H1 (cell line): ENCODE measurements around the gene CPSF7. TPM values are rescaled to one million over a fixed set of nuclear protein-coding genes. Genes with fewer than 3 reads are reported as not detected.

Experiments
- CTCF ChIA-PET: fragments of 300-600 bp; sonication (Branson Sonifier 250); formaldehyde crosslinking; loops from one replicate; lab custom pipeline; 2021; ENCODE audit not compliant: partially characterized antibody; lab: Charles Lee
- POLR2A ChIA-PET: fragments of 300-600 bp; sonication (Branson Sonifier 250); formaldehyde crosslinking; loops from one replicate; lab custom pipeline; 2021; ENCODE audit warnings: inconsistent platforms; ENCODE audit not compliant: partially characterized antibody; lab: Charles Lee
- DNase-seq, 2 experiments: peaks; one replicate each; pipeline versions ENCODE4 v3.0.0 to v3.0.0-alpha.2; 2010 to 2022; ENCODE audit warnings: low spot score in 2 of 2, low read depth in 1 of 2, mixed read lengths in 1 of 2
- FAIRE-seq: peaks from 2 replicates; lab custom pipeline; 2011; peaks lifted over from hg19 to GRCh38; lab: Jason Lieb, UNC
- H2AFZ ChIP-seq: 2 replicates; pipeline ENCODE4 v1.8.1; 2012; ENCODE audit warnings: low read length, inconsistent platforms
- H2AK5ac ChIP-seq: 2 replicates; pipeline ENCODE4 v1.6.1; 2013; ENCODE audit warnings: low read depth, low read length
- H2BK120ac ChIP-seq: replicated peaks from 2 replicates; pipeline ENCODE3; 2013; ENCODE audit warnings: low read depth, low read length, inconsistent platforms
- H2BK12ac ChIP-seq: 2 replicates; pipeline ENCODE4 v1.6.1; 2013; ENCODE audit warnings: low read depth, low read length
- H2BK15ac ChIP-seq: 2 replicates; pipeline ENCODE4 v1.6.1; 2013; ENCODE audit warnings: low read length
- H2BK20ac ChIP-seq: 2 replicates; pipeline ENCODE4 v1.6.1; 2013; ENCODE audit warnings: low read length
- H2BK5ac ChIP-seq: 2 replicates; pipeline ENCODE4 v1.6.1; 2013; ENCODE audit warnings: low read depth, low read length
- H3K14ac ChIP-seq: 2 replicates; pipeline ENCODE4 v1.6.1; 2013; ENCODE audit warnings: inconsistent platforms; ENCODE audit not compliant: insufficient read length
- H3K18ac ChIP-seq: 2 replicates; pipeline ENCODE4 v1.6.1; 2013; ENCODE audit warnings: low read length; ENCODE audit errors: extremely low read depth
- H3K23ac ChIP-seq: 2 replicates; pipeline ENCODE4 v1.6.1; 2013; ENCODE audit warnings: inconsistent platforms; ENCODE audit not compliant: insufficient read length
- H3K23me2 ChIP-seq: 2 replicates; pipeline ENCODE4 v1.6.1; 2013; ENCODE audit warnings: low read depth, low read length
- H3K27ac ChIP-seq: 2 replicates; pipeline ENCODE4 v1.6.1; 2011; ENCODE audit warnings: low read depth, low read length, inconsistent platforms
- H3K27me3 ChIP-seq, 4 experiments: replicated peaks in 1 of 4; 1 replicate in 1 of 4; 2 replicates in 3 of 4; pipeline versions ENCODE4 v1.6.1 to v1.8.1; 2011 to 2013; ENCODE audit warnings: low read length in 3 of 4, mild to moderate bottlenecking in 3 of 4, inconsistent platforms in 2 of 4, mixed read lengths in 2 of 4, moderate library complexity in 1 of 4; ENCODE audit not compliant: control insufficient read depth in 3 of 4, insufficient read depth in 3 of 4; ENCODE audit errors: extremely low read depth in 1 of 4
- H3K36me3 ChIP-seq, 4 experiments: 2 replicates each; pipeline versions ENCODE4 v1.6.1 to v1.8.1; 2011 to 2013; ENCODE audit warnings: mild to moderate bottlenecking in 4 of 4, low read length in 3 of 4, moderate library complexity in 2 of 4, control low read depth in 1 of 4, inconsistent platforms in 1 of 4; ENCODE audit not compliant: insufficient read depth in 4 of 4, control insufficient read depth in 2 of 4
- H3K4ac ChIP-seq: replicated peaks from 2 replicates; pipeline ENCODE3; 2013; ENCODE audit warnings: low read length, low read depth, mixed read lengths, inconsistent platforms; ENCODE audit not compliant: insufficient read length
- H3K4me1 ChIP-seq, 4 experiments: replicated peaks in 1 of 4; 1 replicate in 1 of 4; 2 replicates in 3 of 4; pipeline versions ENCODE4 v1.6.1 to v1.8.1; 2011 to 2013; ENCODE audit warnings: low read length in 3 of 4, inconsistent platforms in 2 of 4, mixed read lengths in 1 of 4; ENCODE audit not compliant: insufficient read depth in 4 of 4, control insufficient read depth in 3 of 4
- H3K4me2 ChIP-seq, 2 experiments: 2 replicates each; pipeline versions ENCODE4 v1.6.1 to v1.8.1; 2011 to 2013; ENCODE audit warnings: low read depth in 2 of 2, low read length in 2 of 2, control low read depth in 1 of 2, inconsistent platforms in 1 of 2, mild to moderate bottlenecking in 1 of 2; ENCODE audit not compliant: insufficient read depth in 1 of 2
- H3K4me3 ChIP-seq, 4 experiments: fragments of 200-600, 300-600 bp in 1 of 4; sonication (generic), shearing (Covaris generic), sonication (Bioruptor Twin) in 1 of 4; 2 replicates each; pipeline versions ENCODE4 v1.5.1 to v1.8.1; 2011 to 2016; ENCODE audit warnings: low read length in 4 of 4, low read depth in 3 of 4, control low read depth in 2 of 4, inconsistent platforms in 2 of 4, mild to moderate bottlenecking in 2 of 4, mixed read lengths in 1 of 4, moderate library complexity in 1 of 4; ENCODE audit not compliant: insufficient read depth in 2 of 4; ENCODE audit errors: extremely low read depth in 1 of 4
- H3K56ac ChIP-seq: replicated peaks from 2 replicates; pipeline ENCODE3; 2013; ENCODE audit warnings: low read depth, mild to moderate bottlenecking, mixed read lengths, low read length, inconsistent platforms; ENCODE audit not compliant: insufficient read length
- H3K79me1 ChIP-seq: 2 replicates; pipeline ENCODE4 v1.6.1; 2013; ENCODE audit warnings: low read depth, low read length, control low read depth
- H3K79me2 ChIP-seq, 2 experiments: 2 replicates each; pipeline versions ENCODE4 v1.6.1 to v1.8.1; 2012 to 2013; ENCODE audit warnings: low read length in 2 of 2, mild to moderate bottlenecking in 2 of 2, inconsistent platforms in 1 of 2; ENCODE audit not compliant: insufficient read depth in 2 of 2, control insufficient read depth in 1 of 2
- H3K9ac ChIP-seq, 4 experiments: replicated peaks in 1 of 4; 1 replicate in 1 of 4; 2 replicates in 3 of 4; pipeline versions ENCODE4 v1.6.1 to v1.8.1; 2011 to 2013; ENCODE audit warnings: low read depth in 3 of 4, low read length in 3 of 4, control low read depth in 2 of 4, mild to moderate bottlenecking in 2 of 4, moderate library complexity in 2 of 4, inconsistent platforms in 1 of 4; ENCODE audit errors: extremely low read depth in 1 of 4
- H3K9me3 ChIP-seq, 2 experiments: 2 replicates each; pipeline versions ENCODE4 v1.6.1 to v1.8.1; 2012 to 2013; ENCODE audit warnings: mild to moderate bottlenecking in 2 of 2, moderate library complexity in 2 of 2, control low read depth in 1 of 2, inconsistent platforms in 1 of 2, low read depth in 1 of 2, low read length in 1 of 2, mixed read lengths in 1 of 2; ENCODE audit not compliant: insufficient read depth in 2 of 2
- H4K20me1 ChIP-seq, 2 experiments: replicated peaks in 1 of 2; 2 replicates each; pipeline versions ENCODE3 to v1.8.1; 2011 to 2013; ENCODE audit warnings: inconsistent platforms in 2 of 2, low read length in 2 of 2, mild to moderate bottlenecking in 1 of 2; ENCODE audit not compliant: insufficient read depth in 2 of 2, control insufficient read depth in 1 of 2
- H4K5ac ChIP-seq: 2 replicates; pipeline ENCODE4 v1.6.1; 2013; ENCODE audit warnings: low read length, low read depth, mixed read lengths, inconsistent platforms; ENCODE audit not compliant: insufficient read length
- H4K8ac ChIP-seq: 2 replicates; pipeline ENCODE4 v1.8.0; 2013; ENCODE audit warnings: mild to moderate bottlenecking, moderate library complexity, low read length, inconsistent platforms; ENCODE audit not compliant: insufficient read depth; ENCODE audit errors: extremely low read depth
- H4K91ac ChIP-seq: replicated peaks from 2 replicates; pipeline ENCODE3; 2013; ENCODE audit warnings: low read length, mixed read lengths, inconsistent platforms; ENCODE audit not compliant: insufficient read length
- BCL11A ChIP-seq, 2 experiments: IDR thresholded peaks; one replicate each; pipeline ENCODE4 v1.6.1; 2011; ENCODE audit warnings: low read depth in 2 of 2, low read length in 2 of 2, mild to moderate bottlenecking in 2 of 2
- BRCA1 ChIP-seq: IDR thresholded peaks from 2 replicates; pipeline ENCODE4 v1.6.1; 2012; ENCODE audit warnings: low read depth, low read length, improper control_type of control experiment
- CHD2 ChIP-seq: IDR thresholded peaks from 2 replicates; pipeline ENCODE4 v1.6.1; 2012; ENCODE audit warnings: low read length, improper control_type of control experiment
- CTBP2 ChIP-seq: IDR thresholded peaks from 2 replicates; pipeline ENCODE4 v1.7.0; 2011; ENCODE audit warnings: borderline replicate concordance, mild to moderate bottlenecking, moderate library complexity, mixed read lengths, low read length; ENCODE audit not compliant: insufficient read depth, insufficient read length
- EGR1 ChIP-seq: IDR thresholded peaks from 2 replicates; pipeline ENCODE4 v1.6.1; 2011; ENCODE audit warnings: low read depth, low read length, borderline replicate concordance
- FOSL1 ChIP-seq: IDR thresholded peaks from 2 replicates; pipeline ENCODE4 v1.6.1; 2011; ENCODE audit warnings: mild to moderate bottlenecking, low read depth, low read length, moderate library complexity; ENCODE audit not compliant: insufficient read depth
- JUN ChIP-seq: IDR thresholded peaks from 2 replicates; pipeline ENCODE4 v1.6.1; 2011; ENCODE audit warnings: low read depth, mild to moderate bottlenecking, improper control_type of control experiment, low read length
- PHF8 ChIP-seq: fragments of 200-600 bp; sonication (generic); conservative IDR thresholded peaks from 2 replicates; pipeline ENCODE4 v1.7.1; 2012; ENCODE audit warnings: low read depth, mild to moderate bottlenecking, inconsistent platforms, low read length, moderate library complexity
- SIN3A ChIP-seq, 2 experiments: IDR thresholded peaks in 1 of 2; conservative IDR thresholded peaks in 1 of 2; 2 replicates each; pipeline ENCODE4 v1.6.1; 2011 to 2012; ENCODE audit warnings: low read length in 2 of 2, improper control_type of control experiment in 1 of 2, low read depth in 1 of 2, mild to moderate bottlenecking in 1 of 2
- SP2 ChIP-seq: IDR thresholded peaks from 2 replicates; pipeline ENCODE4 v1.6.1; 2012; ENCODE audit warnings: mild to moderate bottlenecking, low read length, inconsistent platforms
- SRF ChIP-seq: IDR thresholded peaks from 2 replicates; pipeline ENCODE4 v1.6.1; 2011; ENCODE audit warnings: mild to moderate bottlenecking, low read depth, low read length, moderate library complexity
- ZNF274 ChIP-seq: IDR thresholded peaks from 2 replicates; pipeline ENCODE4 v1.7.0; 2012; ENCODE audit warnings: low read length, borderline replicate concordance; ENCODE audit errors: extremely low read depth
- WGBS, 2 experiments: shearing (Covaris generic) in 1 of 2; methylation state at CpG; one replicate each; pipeline versions ENCODE4 v1.1.6 to v1.1.7; 2013 to 2015; ENCODE audit warnings: low lambda C conversion rate in 2 of 2, mixed read lengths in 2 of 2, inconsistent platforms in 1 of 2, low coverage in 1 of 2, missing lambda C conversion rate in 1 of 2; ENCODE audit not compliant: insufficient replicate concordance in 2 of 2, insufficient coverage in 1 of 2, insufficient read length in 1 of 2; ENCODE audit errors: extremely low coverage in 1 of 2, missing lambda C conversion rate in 1 of 2; 5-methylcytosine and 5-hydroxymethylcytosine counted together
- polyA plus RNA-seq, 7 experiments: library from polyadenylated mRNA; depleted of rRNA in 3 of 7; stranded (reverse) in 5 of 7; unstranded in 2 of 7; fragments of >200 nt in 5 of 7; fragments of 200-250 nt in 2 of 7; gene quantifications; 1 replicate in 5 of 7; 2 replicates in 1 of 7; 4 replicates in 1 of 7; pipeline versions ENCODE4 v1.2.1 to v1.2.3, GENCODE V29; 2011 to 2013; ENCODE audit warnings: missing spikeins in 2 of 7, mixed read lengths in 2 of 7
- total RNA-seq: library from RNA; stranded (reverse); fragmentation: NEBNext Ultra II Directional; extraction: Animal tissue kit (Norgen Biotek cat#: 25700); gene quantifications from 2 replicates; pipeline ENCODE4 v1.2.1, GENCODE V29; 2021
- TF ChIP-seq, protein P1 (sequence below): IDR thresholded peaks from 2 replicates; pipeline ENCODE4 v1.6.1; 2011; ENCODE audit warnings: low read depth, mild to moderate bottlenecking, low read length; ENCODE audit not compliant: insufficient read depth

CPSF7 gene
- total and polyA plus RNA-seq, 2 of the 8 experiments (the other 6 are each of a cell fraction or from before 2014, with no cell fraction given) = 95.9 to 122 TPM

DNA sequence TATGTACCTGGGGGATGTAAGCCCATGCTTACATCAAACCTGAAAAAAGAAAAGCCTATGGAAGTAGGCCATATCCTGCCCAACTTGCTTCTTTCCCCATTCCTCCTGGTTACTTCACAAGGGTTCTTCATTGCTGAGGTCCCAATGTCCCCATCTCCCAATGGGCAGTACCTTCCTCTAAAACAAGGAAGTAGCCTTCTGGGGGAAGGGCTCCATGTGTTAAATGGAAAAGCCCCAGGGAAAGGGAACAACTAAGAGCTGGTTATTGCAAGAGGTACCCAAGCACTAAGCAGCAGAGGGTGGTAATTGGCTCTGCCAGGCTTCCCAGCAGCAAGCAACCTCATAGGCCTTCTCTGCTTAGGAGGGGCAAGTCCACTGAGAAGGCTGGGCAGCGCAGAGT is 26.1 kb downstream of the CPSF7 start:
- Histone ChIP-seq H4K91ac (no peak overlapping the region), H2BK15ac (no peak overlapping the region), H2BK12ac (no peak overlapping the region), H3K27me3 (no peaks in the 10 kb centered on the region), H3K23ac (no peak overlapping the region), H3K18ac (no peak overlapping the region), H3K79me2 (no peaks in the 10 kb centered on the region), H4K8ac (no peak overlapping the region), H4K5ac (no peak overlapping the region), H2AFZ (no peak overlapping the region), H2AK5ac (no peak overlapping the region), H4K20me1 (peaks cover 0 to 8% of the 10 kb centered on the region in 2 experiments), H3K23me2 (no peaks in the 10 kb centered on the region), H3K4me3 (no peak overlapping the region), H3K9me3 (no peaks in the 10 kb centered on the region), H3K79me1 (no peaks in the 10 kb centered on the region; the same call in 1 of the 2 replicates), H3K4me1 (no peaks in the 10 kb centered on the region), H2BK120ac (no peak overlapping the region), H3K14ac (no peak overlapping the region), H3K27ac (no peak overlapping the region), H3K4me2 (no peak overlapping the region), H2BK20ac (no peak overlapping the region), H3K9ac (no peak overlapping the region), H3K56ac (no peak overlapping the region), H3K36me3 (peaks cover 36 to 61% (median 55%) of the 10 kb centered on the region in 4 experiments), H2BK5ac (no peak overlapping the region), H3K4ac (no peak overlapping the region)
- POLR2A ChIA-PET = interaction anchor here (1.1 to 5.4 kb wide), 7 partner anchors 8 to 92 kb away, joined by 3 to 60 read pairs (median 19); partner anchors contain the start of gene TMEM216
- DNase-seq (no peak), FAIRE-seq (no peak)
- CTCF ChIA-PET = interaction anchor here (0.8 to 3.1 kb wide), 2 partner anchors 68 to 113 kb away, joined by 4 to 9 read pairs; no protein-coding TSS in a partner anchor
- 86% methylated on average over 1 of the region's 1 CpG; no CpG with 5 or more reads in 1 of the 2 experiments for WGBS, 2 experiments
- TF ChIP-seq BRCA1 (no peak), SRF (no peak), FOSL1 (no peak), BCL11A (IDR thresholded peaks at IDR 0.05; ENCODE audit: low read depth in 2 of 2, low read length in 2 of 2) (no peak), CHD2 (no peak), JUN (no peak), SP2 (no peak), SIN3A (conservative IDR thresholded peaks at IDR 0.05 in 1 of 2, IDR thresholded peaks at IDR 0.05 in 1 of 2; ENCODE audit: low read depth in 1 of 2, low read length in 2 of 2) (no peak), ZNF274 (no peak), PHF8 (no peak), EGR1 (no peak), CTBP2 (no peak)
- TF ChIP-seq, protein P1, sequence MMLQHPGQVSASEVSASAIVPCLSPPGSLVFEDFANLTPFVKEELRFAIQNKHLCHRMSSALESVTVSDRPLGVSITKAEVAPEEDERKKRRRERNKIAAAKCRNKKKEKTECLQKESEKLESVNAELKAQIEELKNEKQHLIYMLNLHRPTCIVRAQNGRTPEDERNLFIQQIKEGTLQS = no peak
